Measurements from ENCODE around the gene RAB40A. TPM values are rescaled to one million over a fixed set of nuclear protein-coding genes. Genes with fewer than 3 reads are reported as not detected.
A peak's percentile ranks its signal among the peaks of the same experiment; 100 is the strongest.

RAB40A gene
- total RNA-seq, 4 donors from 2014 or later: 1.3 to 8.9 (median 4.6) TPM

- TF ChIP-seq POLR2A (IDR thresholded peaks at IDR 0.05) (no peak), CTCF (IDR thresholded peaks at IDR 0.05) (no peak), EP300 (IDR thresholded peaks at IDR 0.05) (no peak), POLR2AphosphoS5 (IDR thresholded peaks at IDR 0.05) (peak; percentile 56)
- H3K36me3 ChIP-seq: no peaks in the 10 kb centered on the region
- H3K4me3 ChIP-seq: no peak overlapping the region
- ATAC-seq: peak; percentile 31
- H3K4me1 ChIP-seq: peaks cover 0 to 25% (median 0%) of the 10 kb centered on the region in 3 donors
- peak overlapping the region; percentile 75 to 82 (median 78) for H3K27ac ChIP-seq
- H3K27me3 ChIP-seq: no peaks in the 10 kb centered on the region
- H3K9me3 ChIP-seq: no peaks in the 10 kb centered on the region
These were observed 16.8 kb upstream of the RAB40A start for GRCh38 chrX:103536071-103536470.

GRCh38 chrX:103535206-103535605 is 15.9 kb upstream of the RAB40A start:
- no peak for ATAC-seq
- Histone ChIP-seq H3K27ac (peak overlapping the region in 3 of 4 donors; percentile 77 to 82 (median 78)), H3K36me3 (no peaks in the 10 kb centered on the region), H3K4me3 (no peak overlapping the region), H3K4me1 (peaks cover 0 to 25% (median 0%) of the 10 kb centered on the region in 3 donors), H3K9me3 (no peaks in the 10 kb centered on the region), H3K27me3 (no peaks in the 10 kb centered on the region)
- TF ChIP-seq CTCF (IDR thresholded peaks at IDR 0.05) (no peak), POLR2AphosphoS5 (IDR thresholded peaks at IDR 0.05) (no peak), POLR2A (IDR thresholded peaks at IDR 0.05) (no peak), EP300 (IDR thresholded peaks at IDR 0.05) (no peak)
- WGBS, 2 donors (ENCODE audit: low coverage in 1 of 2): 33 to 44% methylated on average over 1 of the region's 1 CpG

- Histone ChIP-seq H3K9me3 (no peaks in the 10 kb centered on the region), H3K27me3 (no peaks in the 10 kb centered on the region), H3K27ac (peak overlapping the region in 3 of 4 donors; percentile 52 to 80 (median 53)), H3K36me3 (no peaks in the 10 kb centered on the region), H3K4me3 (peak overlapping the region; percentile 44 to 48), H3K4me1 (peaks cover 0 to 25% (median 0%) of the 10 kb centered on the region in 3 donors)
- TF ChIP-seq CTCF (IDR thresholded peaks at IDR 0.05): peak; percentile 41 to 82 (median 82)
- no peak for TF ChIP-seq POLR2AphosphoS5 (IDR thresholded peaks at IDR 0.05)
- no peak for TF ChIP-seq POLR2A (IDR thresholded peaks at IDR 0.05)
- TF ChIP-seq EP300 (IDR thresholded peaks at IDR 0.05): no peak
- WGBS, 2 donors (ENCODE audit: low coverage in 1 of 2): 0 to 19% methylated on average over 2 to 10 of the region's 15 CpGs
- ATAC-seq: peak; percentile 52
These were observed 14.4 kb upstream of the RAB40A start for GRCh38 chrX:103533511-103534216.

GRCh38 chrX:103531002-103531401 is 11.7 kb upstream of the RAB40A start:
- TF ChIP-seq CTCF (IDR thresholded peaks at IDR 0.05): no peak
- TF ChIP-seq POLR2AphosphoS5 (IDR thresholded peaks at IDR 0.05): no peak
- TF ChIP-seq POLR2A (IDR thresholded peaks at IDR 0.05): no peak
- TF ChIP-seq EP300 (IDR thresholded peaks at IDR 0.05): no peak
- no peak for ATAC-seq
- no peaks in the 10 kb centered on the region for H3K27me3 ChIP-seq
- H3K36me3 ChIP-seq: peaks cover 0 to 6% of the 10 kb centered on the region in 2 donors
- no peak overlapping the region for H3K27ac ChIP-seq
- no peaks in the 10 kb centered on the region for H3K9me3 ChIP-seq
- no peak overlapping the region for H3K4me3 ChIP-seq
- no peaks in the 10 kb centered on the region for H3K4me1 ChIP-seq
- WGBS, 2 donors (ENCODE audit: low coverage in 1 of 2): 61 to 86% methylated on average over 3 to 4 of the region's 6 CpGs

GRCh38 chrX:103530545-103530944 is 11.3 kb upstream of the RAB40A start:
- no peaks in the 10 kb centered on the region for H3K4me1 ChIP-seq
- H3K4me3 ChIP-seq: no peak overlapping the region
- H3K27me3 ChIP-seq: no peaks in the 10 kb centered on the region
- no peaks in the 10 kb centered on the region for H3K9me3 ChIP-seq
- ATAC-seq: no peak
- no peak overlapping the region for H3K27ac ChIP-seq
- TF ChIP-seq POLR2A (IDR thresholded peaks at IDR 0.05): no peak
- no peak for TF ChIP-seq CTCF (IDR thresholded peaks at IDR 0.05)
- no peak for TF ChIP-seq EP300 (IDR thresholded peaks at IDR 0.05)
- no peak for TF ChIP-seq POLR2AphosphoS5 (IDR thresholded peaks at IDR 0.05)
- 86% methylated on average over 1 of the region's 1 CpG; no CpG with 5 or more reads in 1 of the 2 donors for WGBS, 2 donors (ENCODE audit: low coverage in 1 of 2)
- H3K36me3 ChIP-seq: peaks cover 0 to 6% of the 10 kb centered on the region in 2 donors

Data from gastroesophageal sphincter (tissue), 4 donors.